Ascending aorta (tissue), 2 donors: ENCODE measurements around the gene TRRAP. TPM values are rescaled to one million over a fixed set of nuclear protein-coding genes. Genes with fewer than 3 reads are reported as not detected.

Experiments
- DNase-seq, 2 donors: peaks; one replicate each; pipeline ENCODE4 v3.0.0-alpha.2; 2019; ENCODE audit warnings: low spot score in 2 of 2
- H3K27ac ChIP-seq, 2 donors: fragments of 200-600 bp; sonication (generic); one replicate each; pipeline ENCODE4 v1.5.1; 2016 to 2017; ENCODE audit warnings: mild to moderate bottlenecking in 1 of 2
- H3K27me3 ChIP-seq: fragments of 200-600 bp; sonication (generic); one replicate; pipeline ENCODE4 v1.5.1; 2017
- H3K36me3 ChIP-seq, 2 donors: fragments of 200-600 bp; sonication (generic); one replicate each; pipeline ENCODE4 v1.5.1; 2016
- H3K4me1 ChIP-seq, 2 donors: fragments of 200-600 bp; sonication (generic); one replicate each; pipeline ENCODE4 v1.5.1; 2016 to 2017; ENCODE audit warnings: mild to moderate bottlenecking in 1 of 2
- H3K4me3 ChIP-seq, 2 donors: fragments of 200-600 bp; sonication (generic); one replicate each; pipeline ENCODE4 v1.5.1; 2016 to 2017; ENCODE audit warnings: mild to moderate bottlenecking in 1 of 2
- H3K9me3 ChIP-seq, 2 donors: fragments of 200-600 bp; sonication (generic); one replicate each; pipeline ENCODE4 v1.5.1; 2016
- CTCF ChIP-seq, 3 experiments: fragments of 200-600 bp in 2 of 3; fragments of 450-650 bp in 1 of 3; sonication (generic) in 2 of 3; IDR thresholded peaks; one replicate each; pipeline ENCODE4 v1.5.1; 2016 to 2019; ENCODE audit warnings: antibody characterized with exemption in 3 of 3, mild to moderate bottlenecking in 1 of 3, moderate library complexity in 1 of 3
- intact Hi-C: fragments of 100-400 bp; cut with DNase I; formaldehyde crosslinking; loops from one replicate; pipeline ENCODE4 v1.15.1; 2023
- total RNA-seq: library from RNA; depleted of rRNA; stranded (reverse); fragments of >200 nt; gene quantifications from one replicate; pipeline ENCODE4 v1.1.0, GENCODE V29; 2016

TRRAP gene
- total RNA-seq, 1 donor from 2014 or later: 23.4 TPM

GRCh38 chr7:98995523-98996149 lies 117.3 kb downstream of the TRRAP start:
- peak in 1 of 2 donors; percentile 25 for DNase-seq
- H3K36me3 ChIP-seq: peaks cover 73 to 79% of the 10 kb centered on the region in 2 donors
- TF ChIP-seq CTCF (IDR thresholded peaks at IDR 0.05): no peak
- no peaks in the 10 kb centered on the region for H3K9me3 ChIP-seq
- no peaks in the 10 kb centered on the region for H3K4me1 ChIP-seq
- no peak overlapping the region for H3K4me3 ChIP-seq
- no peak overlapping the region for H3K27ac ChIP-seq
- no peaks in the 10 kb centered on the region for H3K27me3 ChIP-seq
- intact Hi-C loops: no loop called here

- Histone ChIP-seq H3K27ac (no peak overlapping the region), H3K27me3 (no peaks in the 10 kb centered on the region), H3K9me3 (no peaks in the 10 kb centered on the region), H3K36me3 (peaks cover 73 to 79% of the 10 kb centered on the region in 2 donors), H3K4me1 (no peaks in the 10 kb centered on the region), H3K4me3 (no peak overlapping the region)
- intact Hi-C loops: no loop called here
- DNase-seq: peak in 1 of 2 donors; percentile 60
- no peak for TF ChIP-seq CTCF (IDR thresholded peaks at IDR 0.05)
Measured at GRCh38 chr7:98996150-98996552, 117.8 kb downstream of the TRRAP start.

GRCh38 chr7:98997846-98998245 lies 119.5 kb downstream of the TRRAP start:
- Histone ChIP-seq H3K27ac (no peak overlapping the region), H3K36me3 (peaks cover 65 to 76% of the 10 kb centered on the region in 2 donors), H3K4me3 (no peak overlapping the region), H3K27me3 (no peaks in the 10 kb centered on the region), H3K4me1 (no peaks in the 10 kb centered on the region), H3K9me3 (no peaks in the 10 kb centered on the region)
- intact Hi-C loops: no loop called here
- peak in 1 of 2 donors; percentile 24 for DNase-seq
- TF ChIP-seq CTCF (IDR thresholded peaks at IDR 0.05): no peak

GRCh38 chr7:98998821-98999725 lies 120.7 kb downstream of the TRRAP start:
- peak in 1 of 2 donors; percentile 39 for DNase-seq
- Histone ChIP-seq H3K4me1 (no peaks in the 10 kb centered on the region), H3K4me3 (no peak overlapping the region), H3K27ac (no peak overlapping the region), H3K9me3 (no peaks in the 10 kb centered on the region), H3K27me3 (no peaks in the 10 kb centered on the region), H3K36me3 (peaks cover 56 to 67% of the 10 kb centered on the region in 2 donors)
- intact Hi-C loops: no loop called here
- no peak for TF ChIP-seq CTCF (IDR thresholded peaks at IDR 0.05)

- no peak for TF ChIP-seq CTCF (IDR thresholded peaks at IDR 0.05)
- intact Hi-C loops: no loop called here
- H3K36me3 ChIP-seq: peaks cover 56 to 67% of the 10 kb centered on the region in 2 donors
- no peaks in the 10 kb centered on the region for H3K9me3 ChIP-seq
- H3K27ac ChIP-seq: no peak overlapping the region
- no peak overlapping the region for H3K4me3 ChIP-seq
- H3K27me3 ChIP-seq: no peaks in the 10 kb centered on the region
- peak in 1 of 2 donors; percentile 39 for DNase-seq
- H3K4me1 ChIP-seq: no peaks in the 10 kb centered on the region
Measured at GRCh38 chr7:99000196-99000903, 122.0 kb downstream of the TRRAP start.
